Stomach (tissue), 4 donors: ENCODE measurements around the gene C19orf12.

Experiments
- EP300 ChIP-seq: sonication (generic); formaldehyde crosslinking; IDR thresholded peaks from one replicate; pipeline ENCODE4 v1.6.1; 2017; ENCODE audit warnings: antibody characterized with exemption
- POLR2A ChIP-seq, 4 donors: fragments of 450-650 bp; IDR thresholded peaks; one replicate each; pipeline ENCODE4 v1.6.1; 2016; ENCODE audit warnings: antibody characterized with exemption in 4 of 4, control low read depth in 2 of 4, mild to moderate bottlenecking in 1 of 4, moderate library complexity in 1 of 4
- POLR2AphosphoS5 ChIP-seq, 3 donors: sonication (generic); formaldehyde crosslinking; IDR thresholded peaks; one replicate each; pipeline ENCODE4 v1.6.1; 2016; ENCODE audit warnings: antibody characterized with exemption in 3 of 3
- TF ChIP-seq, protein P1 (sequence below), 7 experiments: fragments of 450-650 bp in 4 of 7; fragments of 200-600 bp in 3 of 7; sonication (generic) in 3 of 7; IDR thresholded peaks; one replicate each; pipeline ENCODE4 v1.5.1; 2016 to 2019; ENCODE audit warnings: antibody characterized with exemption in 7 of 7, control low read depth in 2 of 7, mild to moderate bottlenecking in 1 of 7

DNA sequence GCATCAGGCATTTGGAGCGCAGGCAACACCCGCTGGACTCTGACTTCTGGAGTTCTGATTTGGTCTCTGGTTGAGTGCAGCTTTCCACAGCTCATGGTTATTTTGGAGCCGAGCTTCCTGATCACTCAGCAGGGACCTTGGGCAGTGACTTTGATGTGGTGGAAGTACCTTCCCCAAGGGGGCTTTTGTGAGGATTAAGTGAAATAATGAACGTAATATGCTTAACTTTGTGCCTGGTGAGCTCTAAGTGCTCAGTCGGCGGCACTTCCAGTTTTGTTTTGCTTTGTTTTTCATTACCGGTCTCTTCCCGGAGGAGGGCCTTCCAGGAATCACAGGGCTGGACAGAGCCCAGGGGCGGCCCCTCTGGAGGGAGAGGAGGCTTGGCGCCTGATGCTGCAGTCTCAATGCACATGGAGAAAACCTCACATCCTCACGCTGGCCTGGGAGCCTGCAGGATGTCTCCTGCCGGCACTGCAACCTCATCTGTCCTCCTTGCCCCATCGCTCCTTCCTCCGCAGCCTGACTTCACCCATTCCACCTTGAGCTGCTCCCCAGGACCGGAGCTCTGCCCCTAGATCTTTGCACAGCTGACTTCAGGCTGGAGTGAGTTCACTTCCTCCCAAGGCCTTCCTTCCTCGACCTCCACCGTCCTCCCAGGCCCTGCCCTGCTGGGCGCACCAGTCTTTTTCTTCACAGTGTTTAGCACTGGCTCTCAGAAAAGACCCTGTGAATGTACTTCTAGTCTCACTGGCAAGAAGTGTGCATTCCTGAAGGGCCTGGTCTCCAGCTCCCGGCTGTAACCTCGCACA, 48.3 kb downstream of the C19orf12 start:
- TF ChIP-seq, protein P1, sequence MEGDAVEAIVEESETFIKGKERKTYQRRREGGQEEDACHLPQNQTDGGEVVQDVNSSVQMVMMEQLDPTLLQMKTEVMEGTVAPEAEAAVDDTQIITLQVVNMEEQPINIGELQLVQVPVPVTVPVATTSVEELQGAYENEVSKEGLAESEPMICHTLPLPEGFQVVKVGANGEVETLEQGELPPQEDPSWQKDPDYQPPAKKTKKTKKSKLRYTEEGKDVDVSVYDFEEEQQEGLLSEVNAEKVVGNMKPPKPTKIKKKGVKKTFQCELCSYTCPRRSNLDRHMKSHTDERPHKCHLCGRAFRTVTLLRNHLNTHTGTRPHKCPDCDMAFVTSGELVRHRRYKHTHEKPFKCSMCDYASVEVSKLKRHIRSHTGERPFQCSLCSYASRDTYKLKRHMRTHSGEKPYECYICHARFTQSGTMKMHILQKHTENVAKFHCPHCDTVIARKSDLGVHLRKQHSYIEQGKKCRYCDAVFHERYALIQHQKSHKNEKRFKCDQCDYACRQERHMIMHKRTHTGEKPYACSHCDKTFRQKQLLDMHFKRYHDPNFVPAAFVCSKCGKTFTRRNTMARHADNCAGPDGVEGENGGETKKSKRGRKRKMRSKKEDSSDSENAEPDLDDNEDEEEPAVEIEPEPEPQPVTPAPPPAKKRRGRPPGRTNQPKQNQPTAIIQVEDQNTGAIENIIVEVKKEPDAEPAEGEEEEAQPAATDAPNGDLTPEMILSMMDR (IDR thresholded peaks at IDR 0.05), result no peak
- TF ChIP-seq POLR2A (IDR thresholded peaks at IDR 0.05), result no peak
- no peak for TF ChIP-seq POLR2AphosphoS5 (IDR thresholded peaks at IDR 0.05)
- no peak for TF ChIP-seq EP300
